SKM-1 treated with dmso at 0.1 percent for 144 hours (cell line): ENCODE results near the gene RAB30.
"Not testable (repeated sequence)": the region's sequence is repeated elsewhere in the genome, so short reads cannot be mapped to it uniquely, and the experiment has no call there.

Experiments used
- DNase-seq: peaks from one replicate; lab custom pipeline; 2025; ENCODE audit not compliant: unreplicated experiment; lab: John Stamatoyannopoulos, UW

Gene RAB30

DNA sequence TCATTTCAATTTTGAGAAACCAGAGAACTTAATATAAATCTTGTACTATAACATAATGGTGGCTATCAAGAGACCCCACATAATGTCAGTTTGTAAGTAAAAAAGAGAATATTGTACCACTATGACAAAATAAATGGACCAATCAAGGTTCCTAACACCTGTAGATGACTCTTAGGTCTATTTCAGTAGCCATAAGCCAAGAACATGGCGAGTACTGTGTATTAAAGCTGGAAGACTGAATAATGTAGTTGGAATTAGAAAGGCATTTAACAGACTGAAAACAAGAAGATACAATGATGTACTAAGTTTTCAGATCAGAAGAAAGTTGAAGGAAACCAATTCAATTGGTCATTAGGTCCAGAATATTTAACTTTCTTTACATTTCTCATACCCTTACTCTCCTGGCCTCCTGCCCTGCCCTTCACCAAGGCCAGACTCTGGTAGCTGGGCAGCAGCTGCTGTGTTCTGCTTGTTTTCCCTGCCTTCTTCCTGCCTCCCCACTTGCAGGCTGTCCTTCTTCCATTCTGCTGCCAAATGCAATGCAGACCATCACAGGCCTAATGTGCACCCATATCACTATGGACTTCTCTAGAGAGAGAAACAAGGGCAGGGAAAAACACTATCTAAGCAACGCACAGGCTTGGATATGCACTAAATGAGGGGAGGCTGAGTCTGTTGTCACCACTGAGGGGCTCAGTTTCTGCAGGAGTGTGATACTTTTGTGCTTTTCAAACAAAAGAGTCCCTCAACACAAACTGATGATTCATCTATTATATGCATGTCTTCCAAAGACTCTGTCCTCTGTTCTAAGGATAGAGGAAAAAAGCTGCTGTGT lies 60.1 kb downstream of the RAB30 start:
- no peak for DNase-seq

DNA sequence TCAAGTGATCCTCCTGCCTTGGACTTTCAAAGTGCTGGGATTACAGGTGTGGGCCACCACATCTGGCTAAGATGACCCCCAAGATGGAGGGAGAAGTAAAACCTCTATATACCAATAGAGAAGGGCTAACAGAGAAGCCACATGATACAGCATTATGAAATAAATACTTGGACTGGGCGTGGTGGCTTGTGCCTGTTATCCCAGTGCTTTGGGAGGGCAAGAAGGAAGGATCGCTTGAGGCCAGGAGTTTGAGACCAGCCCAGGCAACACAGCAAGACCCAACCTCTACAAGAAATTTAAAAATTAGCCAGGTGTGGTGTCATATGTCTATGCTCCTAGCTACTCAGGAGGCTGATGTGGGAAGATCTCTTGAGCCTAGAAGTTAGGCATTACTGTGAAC lies 61.7 kb downstream of the RAB30 start:
- DNase-seq = no peak

DNA sequence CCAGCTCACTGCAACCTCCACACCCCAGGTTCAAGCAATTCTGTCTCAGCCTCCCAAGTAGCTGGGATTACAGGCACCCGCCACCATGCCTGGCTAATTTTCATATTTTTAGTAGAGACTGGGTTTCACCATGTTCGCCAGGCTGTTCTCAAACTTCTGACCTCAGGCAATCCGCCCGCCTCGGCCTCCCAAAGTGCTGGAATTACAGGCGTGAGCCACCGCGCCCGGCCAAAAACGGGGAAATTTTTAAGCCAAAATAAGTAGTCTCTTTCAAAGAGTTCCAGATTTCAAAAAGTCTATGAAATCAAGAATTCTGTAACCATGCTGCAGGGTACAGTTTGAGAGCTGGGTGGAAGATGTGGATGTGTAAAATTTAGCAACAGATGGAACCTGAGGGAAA lies 62.6 kb downstream of the RAB30 start:
- not testable (repeated sequence) for DNase-seq

DNA sequence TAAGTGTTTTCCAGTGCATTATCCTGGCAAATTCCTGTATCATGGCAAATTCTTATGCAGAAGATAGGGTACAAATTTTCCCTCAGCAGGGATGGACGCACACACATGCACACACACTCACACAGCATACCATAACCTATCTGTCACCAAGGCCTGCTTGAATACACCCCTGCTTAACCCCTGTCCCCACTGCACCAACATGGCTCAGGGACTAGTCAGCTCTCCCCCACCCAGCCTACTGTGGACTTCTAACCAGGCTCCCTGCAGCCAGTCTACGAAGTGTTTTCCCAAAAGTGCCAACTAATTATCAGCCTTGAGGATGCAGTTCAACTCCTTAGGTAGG lies 63.1 kb downstream of the RAB30 start:
- no peak for DNase-seq

GRCh38 chr11:83007909-83008580 lies 63.7 kb downstream of the RAB30 start:
- no peak for DNase-seq

DNA sequence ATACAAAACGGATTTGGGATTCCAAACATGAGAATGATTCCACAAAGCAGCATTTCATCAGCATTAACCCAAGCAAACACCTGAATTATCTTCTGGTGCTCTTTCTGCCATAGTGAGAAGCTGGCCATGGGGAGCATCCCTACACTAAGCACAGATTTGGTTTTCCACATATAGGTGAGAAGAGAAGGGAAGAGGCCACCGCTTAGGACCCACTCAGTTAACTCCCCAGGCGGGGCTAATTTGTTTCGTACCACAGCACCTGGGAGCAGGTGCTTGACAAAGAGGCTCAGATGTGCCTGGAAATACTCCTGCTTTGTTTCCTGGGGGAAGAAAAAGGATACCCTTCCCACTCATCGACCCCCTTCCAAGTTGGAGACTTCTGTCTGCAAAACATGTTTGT lies 64.2 kb downstream of the RAB30 start:
- DNase-seq = no peak

GRCh38 chr11:83006877-83007330 lies 64.8 kb downstream of the RAB30 start:
- DNase-seq = no peak

DNA sequence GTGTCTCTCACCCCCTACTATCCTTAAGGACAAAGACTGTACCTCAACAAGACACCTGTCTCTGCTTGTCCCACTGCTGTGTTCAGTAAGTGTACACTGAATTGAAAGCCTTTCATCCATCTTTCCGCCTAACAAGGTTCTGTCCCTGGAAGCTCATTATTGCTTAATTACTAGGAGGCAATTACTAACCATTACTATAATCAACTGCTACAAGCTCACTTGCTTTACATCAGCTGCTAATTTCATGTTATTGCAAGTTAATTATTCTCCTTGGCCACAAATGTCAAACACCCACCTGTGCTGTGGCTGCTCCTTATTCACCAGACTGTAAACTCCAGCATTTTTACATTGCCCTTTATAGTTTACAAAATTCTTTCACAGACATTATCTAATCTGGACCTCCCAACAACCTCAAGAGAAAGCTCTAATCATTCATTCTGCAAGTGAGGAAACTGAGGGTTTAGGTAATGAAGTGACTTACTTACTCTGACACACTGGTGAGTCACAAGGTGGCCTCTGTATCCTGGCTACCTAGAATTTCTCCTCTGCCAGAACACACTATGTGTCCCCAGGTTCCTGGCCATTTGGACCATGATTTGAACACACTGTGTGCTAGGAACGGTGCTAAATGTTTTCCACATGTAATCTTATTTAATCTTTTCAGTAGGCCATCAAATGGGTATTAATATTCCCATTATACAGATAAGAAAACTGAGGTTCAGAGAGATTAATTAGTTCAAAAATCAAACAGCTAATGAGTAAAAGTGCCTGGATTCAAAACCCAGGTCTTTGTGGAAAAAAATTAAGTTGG lies 66.7 kb downstream of the RAB30 start:
- no peak for DNase-seq

DNA sequence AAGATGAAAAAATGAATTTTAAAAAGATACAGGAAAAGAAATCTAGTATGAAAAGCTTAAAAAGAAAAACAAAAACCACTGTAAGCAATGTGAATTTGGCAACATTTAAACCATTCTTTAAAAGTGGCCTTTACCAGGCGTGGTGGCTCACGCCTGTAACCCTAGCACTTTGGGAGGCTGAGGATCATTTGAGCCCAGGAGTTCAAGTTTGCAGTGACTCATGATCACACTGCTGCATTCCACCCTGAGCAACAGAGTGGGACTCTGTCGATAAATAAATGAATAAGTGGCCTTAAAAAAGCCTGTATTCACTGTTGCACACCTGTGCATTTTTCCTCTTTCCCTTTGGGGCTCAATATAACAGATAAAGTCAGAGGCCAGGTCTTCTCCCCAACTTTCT lies 69.2 kb downstream of the RAB30 start:
- DNase-seq = no peak

GRCh38 chr11:83002053-83002452 lies 69.6 kb downstream of the RAB30 start:
- DNase-seq = no peak

GRCh38 chr11:83000381-83000780 lies 71.3 kb downstream of the RAB30 start:
- DNase-seq = no peak

- DNase-seq = no peak
Measured at GRCh38 chr11:82999232-82999631, 72.5 kb downstream of the RAB30 start.

- DNase-seq = no peak
Measured at GRCh38 chr11:82998697-82999096, 73.0 kb downstream of the RAB30 start.

- DNase-seq = no peak
Measured at GRCh38 chr11:82996966-82997606, 74.6 kb downstream of the RAB30 start.

DNA sequence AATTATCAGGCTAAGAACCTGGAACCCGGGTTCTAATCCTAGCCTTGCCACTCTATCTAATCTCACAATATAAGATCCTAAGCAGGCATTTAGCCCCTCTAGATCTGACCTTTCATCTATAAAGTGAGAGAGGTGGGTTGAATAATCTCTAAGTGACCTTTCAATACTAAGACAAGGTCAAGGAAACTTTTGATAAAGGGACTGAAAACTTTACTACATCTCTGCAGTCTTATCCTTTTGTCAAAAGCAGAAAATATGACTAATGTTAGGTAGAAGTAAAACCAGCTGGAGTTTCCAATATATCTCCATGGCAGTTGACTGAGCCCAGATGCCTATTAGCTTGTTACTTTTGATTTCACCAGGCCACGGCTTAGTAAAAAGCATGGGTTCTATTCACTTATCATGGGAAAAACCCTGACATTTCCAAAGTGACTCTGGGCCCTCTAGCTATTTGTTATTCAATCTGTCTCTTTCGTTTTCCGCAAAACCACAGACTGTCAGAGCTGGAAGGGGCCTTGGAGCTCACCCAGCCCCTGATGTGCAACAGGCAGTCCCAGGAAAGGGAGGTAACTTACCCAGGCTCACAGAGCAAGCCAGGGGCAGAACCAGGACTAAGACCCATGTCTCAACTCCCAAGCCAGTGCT lies 75.8 kb downstream of the RAB30 start:
- no peak for DNase-seq

DNA sequence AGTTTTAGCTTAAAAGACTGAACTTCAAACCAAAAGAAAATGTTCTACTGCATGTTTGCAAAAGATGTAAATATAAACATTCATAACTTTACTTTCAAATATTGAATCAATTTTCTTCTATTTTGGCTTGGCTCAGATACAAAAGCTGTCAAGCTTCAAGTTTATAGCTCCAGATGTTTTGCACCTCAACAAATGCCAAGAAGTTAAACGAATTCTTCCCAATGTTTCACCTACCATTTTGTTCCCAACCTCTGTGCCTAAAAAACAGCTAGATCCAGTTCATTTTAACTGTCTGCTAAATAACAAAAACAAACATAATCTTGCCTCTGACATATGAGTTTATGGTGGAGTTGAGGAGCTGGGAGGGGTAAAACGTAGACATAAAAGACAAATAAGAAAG lies 76.5 kb downstream of the RAB30 start:
- no peak for DNase-seq

DNA sequence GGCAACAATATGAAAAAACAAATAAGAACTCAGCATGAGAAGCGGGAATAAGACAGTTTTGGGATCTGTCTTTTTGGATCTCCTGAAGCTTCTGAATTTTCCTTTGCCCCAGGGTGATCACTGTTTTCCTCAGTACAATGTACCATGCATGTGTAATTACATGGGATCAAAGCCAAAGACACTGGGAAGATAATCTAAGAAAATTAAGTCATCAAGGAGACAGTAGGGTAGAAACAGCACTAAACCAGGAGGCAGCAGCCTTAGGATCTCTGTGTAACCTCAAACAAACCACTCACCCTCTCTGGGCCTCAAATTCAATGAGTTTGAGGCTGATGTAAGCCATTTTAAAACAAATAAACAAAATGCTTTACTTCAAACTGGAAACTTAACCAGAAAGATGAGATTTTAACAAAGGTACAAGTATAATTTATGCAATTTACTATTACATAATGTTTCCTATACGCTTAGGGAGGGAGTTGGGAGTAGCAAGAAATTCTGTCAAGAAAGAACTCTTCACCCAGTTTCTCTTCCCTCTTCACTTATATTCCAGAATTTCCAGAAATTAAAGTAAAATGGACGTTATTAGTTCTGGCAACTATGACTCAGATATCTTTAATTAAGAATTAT lies 77.0 kb downstream of the RAB30 start:
- no peak for DNase-seq

DNA sequence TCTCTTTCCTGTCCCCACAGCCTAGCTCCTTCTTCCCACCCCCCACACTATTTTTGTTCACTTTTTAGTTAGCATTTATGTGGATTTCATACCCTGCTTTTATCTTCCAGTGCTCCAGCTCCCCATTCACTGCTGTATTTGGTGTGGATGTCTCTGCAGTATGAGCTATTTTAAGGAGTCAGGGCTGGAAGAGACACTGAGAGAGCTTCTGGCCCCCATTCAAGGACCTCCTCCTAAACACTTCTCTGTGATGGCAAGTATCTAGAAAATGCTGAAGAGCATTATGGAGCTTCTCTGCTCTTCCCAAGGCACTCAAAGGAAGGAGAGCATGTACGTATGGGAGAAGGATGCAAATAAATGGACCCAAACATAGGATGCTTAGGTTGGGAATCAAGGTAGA lies 79.5 kb downstream of the RAB30 start:
- no peak for DNase-seq

- DNase-seq = no peak
Measured at GRCh38 chr11:82989628-82990404, 81.9 kb downstream of the RAB30 start.
